ENCODE measurements around the gene PTPRG.

PTPRG gene

DNA sequence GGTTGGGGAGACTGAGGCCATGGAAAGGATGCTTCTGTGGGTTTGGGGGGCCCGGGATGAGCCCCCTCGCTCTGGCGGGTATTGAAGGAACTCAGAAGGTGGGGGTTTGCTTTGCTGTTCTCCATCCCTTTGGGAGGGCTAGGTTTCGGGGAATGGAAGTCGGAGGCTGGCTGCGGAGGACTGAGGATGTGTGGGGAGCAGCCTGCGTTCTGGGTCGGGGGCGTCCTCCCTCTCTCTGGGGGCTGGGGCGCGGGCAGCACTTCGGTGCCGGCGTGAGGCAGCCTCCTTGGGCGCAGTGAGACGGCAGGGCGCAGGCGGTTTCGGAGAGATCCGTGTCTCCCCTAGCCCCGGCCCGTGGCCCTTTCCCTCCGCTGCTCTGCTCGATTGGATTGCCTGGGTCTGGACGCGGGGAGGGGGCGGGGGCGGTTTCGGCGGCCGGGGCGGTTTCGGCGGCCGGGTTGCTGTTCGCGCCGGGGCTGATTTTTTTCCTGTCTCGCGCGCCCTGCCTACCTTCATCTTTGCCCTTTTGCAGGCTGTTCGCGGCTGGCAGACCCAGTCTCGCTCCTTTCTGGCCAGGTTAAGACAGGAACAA, 1.4 kb downstream of the PTPRG start:
- no peak for DNase-seq (ENCODE audit: low spot score)

DNA sequence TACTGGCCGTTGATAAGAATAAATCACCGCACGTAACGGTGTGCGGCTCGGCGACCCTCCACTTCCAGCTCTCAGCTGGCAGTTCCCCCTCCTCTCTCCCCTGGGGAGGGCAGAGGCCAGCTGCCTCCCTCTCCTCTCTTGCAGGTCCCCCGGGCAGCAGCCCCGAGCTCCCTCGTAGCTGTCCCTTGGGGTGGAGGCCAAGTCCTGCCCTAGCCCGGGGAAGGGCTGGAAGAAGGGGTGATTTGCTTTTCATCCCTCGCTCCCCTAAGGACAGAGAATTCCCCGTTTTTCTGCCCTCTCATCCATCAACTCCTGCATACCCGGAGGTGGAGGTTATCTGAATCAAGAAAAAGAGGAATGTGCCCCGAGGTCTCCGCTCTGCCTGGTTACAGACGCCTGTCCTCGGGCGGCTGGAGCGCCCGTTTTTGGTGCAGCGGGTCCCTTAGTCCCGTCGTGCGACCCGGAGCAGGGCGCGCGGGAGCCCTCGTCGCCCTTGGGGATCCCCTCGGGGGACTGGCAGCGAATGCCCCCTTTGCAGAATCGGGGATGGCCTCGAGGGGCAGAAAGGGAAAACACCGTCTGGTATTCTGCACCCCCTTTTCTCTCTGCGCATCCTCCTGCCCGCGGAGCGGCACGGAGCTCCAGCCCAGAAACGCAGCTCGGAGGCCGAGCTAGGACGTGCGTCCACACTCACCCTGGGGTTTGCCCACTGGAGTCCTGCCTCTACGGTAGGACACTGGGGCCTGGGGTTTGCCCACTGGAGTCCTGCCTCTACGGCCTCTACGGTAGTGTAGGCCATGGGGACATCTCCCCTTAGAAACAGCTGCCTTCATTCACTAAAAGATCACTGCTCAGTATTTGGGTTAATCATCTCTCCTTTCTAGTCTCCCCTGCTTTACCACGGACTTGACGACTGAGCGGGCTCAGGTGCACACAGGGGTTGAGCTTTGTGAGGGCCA, 2.2 kb downstream of the PTPRG start:
- DNase-seq (ENCODE audit: low spot score), result no peak

GRCh38 chr3:61564395-61565059, 3.2 kb downstream of the PTPRG start:
- DNase-seq (ENCODE audit: low spot score), result peak; percentile 24

GRCh38 chr3:61565569-61565968, 4.2 kb downstream of the PTPRG start:
- no peak for DNase-seq (ENCODE audit: low spot score)

- DNase-seq (ENCODE audit: low spot score), result no peak
Observed at GRCh38 chr3:61568127-61568526, 6.8 kb downstream of the PTPRG start.

DNA sequence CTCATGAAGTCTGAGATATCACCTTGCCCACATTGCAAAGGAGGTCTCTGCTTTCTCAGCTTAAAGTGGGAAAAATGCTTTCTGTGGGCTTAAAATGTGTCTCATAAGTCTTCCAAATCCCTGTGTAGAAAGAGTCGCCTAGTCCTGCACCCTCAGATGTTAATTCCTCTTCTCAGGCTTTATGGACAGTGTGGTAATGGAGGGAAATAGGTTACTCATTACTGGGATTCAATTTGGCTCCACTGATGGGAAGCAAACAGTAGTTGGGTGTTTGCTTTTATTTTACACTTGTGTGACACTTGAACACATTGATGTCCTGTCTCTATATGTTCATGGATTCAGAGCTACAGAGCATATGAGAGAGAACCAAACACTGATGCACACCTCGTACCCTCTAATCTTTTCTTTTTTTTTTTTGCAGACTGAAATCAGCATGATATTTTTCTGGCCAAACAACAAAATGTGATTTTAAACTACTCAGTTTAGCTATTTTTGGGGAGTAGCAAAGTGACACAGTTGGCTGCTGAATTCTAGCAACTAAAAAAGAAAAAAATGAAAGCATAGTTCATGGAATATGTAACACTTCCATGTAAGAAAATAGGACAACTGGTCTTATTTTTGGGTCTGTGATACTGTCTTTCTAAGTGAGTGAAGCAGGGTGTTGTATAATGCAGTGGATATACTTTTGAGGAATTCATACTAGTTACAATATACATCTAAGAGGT, 8.6 kb downstream of the PTPRG start:
- no peak for DNase-seq (ENCODE audit: low spot score)

- no peak for DNase-seq (ENCODE audit: low spot score)
Observed at GRCh38 chr3:61570813-61571212, 9.4 kb downstream of the PTPRG start.

DNA sequence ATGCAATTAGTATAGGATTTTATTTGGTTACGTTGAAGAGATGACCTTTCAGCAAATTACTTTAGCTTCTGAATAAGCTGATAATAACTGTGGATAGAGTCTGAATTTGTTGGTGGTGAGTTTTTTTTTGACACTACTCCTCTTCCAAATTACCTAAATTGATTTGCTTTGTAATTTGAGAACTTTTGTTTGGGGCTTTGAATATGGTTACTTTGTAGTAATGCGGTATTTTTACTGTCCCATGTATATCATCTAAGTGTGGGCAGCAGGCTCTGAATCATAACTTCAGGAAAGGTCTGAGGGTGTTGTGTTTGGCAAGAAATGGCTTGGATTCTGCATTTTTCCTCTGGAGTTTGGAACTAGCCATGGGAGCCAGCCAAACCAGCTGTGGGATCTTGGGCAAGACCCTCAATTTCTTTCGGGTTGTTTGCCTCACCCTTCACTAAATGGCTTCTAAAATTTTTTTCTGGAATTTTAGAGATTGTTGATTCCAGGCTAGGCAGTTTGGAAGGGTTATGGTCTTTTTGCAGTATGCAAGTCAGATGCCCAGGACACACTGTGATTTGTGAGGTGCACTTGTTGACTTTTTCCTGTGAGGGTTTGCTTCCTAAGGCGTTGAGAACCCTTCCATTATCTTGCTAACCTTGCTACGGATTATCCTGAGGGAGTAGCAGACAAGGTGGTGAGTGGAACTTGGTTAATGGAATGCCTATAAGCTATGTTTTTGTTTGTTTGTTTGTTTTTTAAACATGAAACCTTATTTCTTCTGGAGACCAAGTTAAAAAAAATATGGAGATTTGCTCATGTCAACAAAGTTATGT, 10.4 kb downstream of the PTPRG start:
- no peak for DNase-seq (ENCODE audit: low spot score)

DNA sequence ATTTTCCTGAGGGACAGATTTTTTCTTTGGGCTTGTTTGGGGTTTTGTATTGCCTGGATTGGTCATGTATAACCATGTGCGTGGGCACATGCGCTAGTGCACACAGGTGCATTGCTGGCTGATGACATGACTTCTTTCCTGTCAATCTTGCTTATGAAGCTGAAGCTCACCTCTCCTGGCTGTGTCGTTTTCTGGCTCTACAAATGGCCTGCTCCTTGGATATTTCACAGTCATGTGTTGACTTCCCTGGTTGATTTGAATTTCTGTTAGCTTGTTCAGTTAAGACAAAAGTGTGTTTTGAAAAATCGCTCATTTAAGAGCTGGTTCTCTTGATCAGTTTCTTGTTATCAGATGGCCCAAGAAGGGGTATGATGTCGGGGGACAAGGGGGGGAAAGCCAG, 11.5 kb downstream of the PTPRG start:
- no peak for DNase-seq (ENCODE audit: low spot score)

DNA sequence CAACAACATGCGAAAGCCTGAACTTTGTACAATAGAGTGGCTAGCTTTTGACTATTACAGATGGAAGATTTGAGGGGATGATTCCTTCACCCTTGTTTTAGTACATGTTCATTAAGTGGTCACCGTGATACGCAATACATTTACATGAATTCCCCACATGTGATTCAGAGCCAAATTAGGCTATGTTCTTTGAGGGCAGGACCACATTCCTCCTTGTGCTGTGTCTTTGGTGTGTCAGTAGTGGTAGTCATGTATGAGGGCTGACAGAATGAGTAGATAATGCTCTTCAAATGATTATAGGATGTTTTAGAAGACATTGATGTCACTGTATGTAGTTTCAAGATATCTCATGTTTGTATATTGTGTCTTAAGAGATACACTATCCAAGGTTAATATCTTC, 12.1 kb downstream of the PTPRG start:
- DNase-seq (ENCODE audit: low spot score), result no peak

DNA sequence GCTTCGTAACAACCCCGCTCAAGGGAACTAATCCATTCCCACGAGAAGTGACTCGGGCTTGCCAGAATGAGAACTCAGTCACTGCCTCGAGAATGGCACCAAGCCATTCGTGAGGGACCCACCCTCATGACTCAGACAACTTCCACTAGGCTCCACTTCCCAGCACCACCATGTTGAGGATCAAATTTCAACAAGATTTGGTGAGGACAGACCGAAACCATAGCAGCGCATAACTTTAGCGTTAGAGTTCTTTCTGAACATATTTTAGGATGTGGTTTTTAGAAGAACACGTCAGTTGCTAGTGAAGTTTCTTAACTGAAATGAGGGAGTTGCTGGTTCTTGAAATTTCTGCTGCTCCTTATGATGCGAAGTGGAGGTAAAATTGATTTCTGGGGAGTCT, 13.5 kb downstream of the PTPRG start:
- DNase-seq (ENCODE audit: low spot score), result no peak

GRCh38 chr3:61575893-61576292, 14.5 kb downstream of the PTPRG start:
- DNase-seq (ENCODE audit: low spot score), result no peak

DNA sequence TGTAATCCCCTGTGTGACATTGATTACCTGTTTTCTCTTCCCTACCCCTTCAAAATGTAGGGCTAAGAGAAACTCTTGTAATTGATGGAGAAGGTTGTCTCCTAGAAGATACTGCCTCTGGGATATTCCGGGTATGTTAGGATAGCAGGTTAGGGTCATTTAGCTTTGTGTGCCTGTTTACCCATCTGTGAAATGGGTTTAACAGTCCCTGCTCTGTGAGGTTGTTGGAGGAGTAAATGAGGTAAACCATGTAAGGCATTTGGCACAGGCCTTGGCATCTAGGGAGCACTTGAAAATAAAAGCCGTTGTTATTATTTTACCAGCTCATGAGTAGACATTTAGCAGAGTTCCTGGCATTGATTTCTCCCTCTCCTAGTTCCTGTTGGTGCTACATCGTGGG, 16.4 kb downstream of the PTPRG start:
- no peak for DNase-seq (ENCODE audit: low spot score)

- no peak for DNase-seq (ENCODE audit: low spot score)
Observed at GRCh38 chr3:61578667-61579367, 17.4 kb downstream of the PTPRG start.

DNA sequence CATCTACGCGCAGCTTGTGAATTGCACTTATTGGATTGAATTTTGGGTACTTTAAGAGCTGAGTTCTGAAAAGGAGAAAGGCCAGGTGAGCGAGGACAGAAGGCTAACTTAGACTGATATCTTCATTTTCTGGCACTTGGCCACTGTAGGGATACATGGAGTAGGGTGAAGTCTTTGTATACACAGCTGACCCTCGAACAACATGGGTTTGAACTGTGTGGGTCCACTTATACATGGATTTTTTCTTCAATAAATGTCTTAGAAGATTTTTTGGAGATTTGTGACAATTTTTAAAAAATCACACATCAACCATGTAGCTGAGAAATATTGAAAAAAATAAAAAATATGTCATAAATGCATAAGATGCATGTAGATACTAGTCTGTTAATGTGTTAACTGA, 18.3 kb downstream of the PTPRG start:
- DNase-seq (ENCODE audit: low spot score), result no peak

DNA sequence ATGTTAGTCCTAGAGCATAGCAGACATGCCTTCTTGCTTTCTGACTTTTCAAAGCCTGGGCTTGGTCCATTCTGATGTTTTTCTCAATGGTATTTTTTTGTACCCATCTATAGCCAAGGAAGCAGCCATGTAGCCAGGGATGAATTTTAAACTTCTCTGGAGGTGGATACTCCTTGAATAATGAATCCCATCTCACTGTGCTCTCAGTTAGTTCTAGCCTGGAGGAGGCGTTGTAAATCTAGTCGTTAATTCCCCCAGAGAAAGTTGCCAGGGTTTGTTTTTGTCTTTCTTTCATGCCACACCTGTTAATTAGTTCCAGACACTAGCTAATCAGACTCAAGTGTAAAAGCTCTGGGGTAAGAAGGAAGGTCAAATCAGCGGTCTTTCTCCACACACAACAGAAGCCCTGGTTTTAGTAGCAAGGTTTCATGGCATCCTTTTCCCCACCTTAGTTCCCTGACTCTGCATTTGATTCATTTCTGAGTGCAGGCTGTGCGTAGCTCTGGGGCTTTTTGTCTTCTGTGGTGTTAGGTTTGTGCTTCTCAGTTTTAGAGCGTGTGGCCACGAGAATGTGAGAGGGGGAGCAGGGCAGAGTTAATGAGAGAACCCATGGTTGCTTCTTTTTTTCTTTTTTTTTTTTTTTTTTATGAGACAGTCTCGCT, 19.7 kb downstream of the PTPRG start:
- no peak for DNase-seq (ENCODE audit: low spot score)

DNA sequence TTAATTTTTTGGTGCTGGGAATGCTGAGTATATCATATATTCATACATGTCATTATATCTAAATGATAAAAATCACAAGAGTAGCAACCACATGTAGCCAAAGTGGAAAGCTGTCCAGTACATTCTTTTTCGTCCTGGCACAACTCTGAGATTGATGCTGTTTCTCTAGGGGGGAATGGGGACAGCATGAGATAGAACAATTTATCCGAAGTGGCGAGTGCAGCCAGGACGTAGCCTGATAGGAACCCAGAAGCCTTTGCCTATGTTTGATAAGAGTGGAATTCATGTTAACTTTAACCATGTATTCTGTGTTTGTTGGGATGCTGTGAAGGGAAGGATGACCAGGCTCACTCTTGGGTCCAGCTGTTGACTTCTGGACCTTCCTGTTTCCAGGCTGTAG, 20.9 kb downstream of the PTPRG start:
- DNase-seq (ENCODE audit: low spot score), result no peak

DNA sequence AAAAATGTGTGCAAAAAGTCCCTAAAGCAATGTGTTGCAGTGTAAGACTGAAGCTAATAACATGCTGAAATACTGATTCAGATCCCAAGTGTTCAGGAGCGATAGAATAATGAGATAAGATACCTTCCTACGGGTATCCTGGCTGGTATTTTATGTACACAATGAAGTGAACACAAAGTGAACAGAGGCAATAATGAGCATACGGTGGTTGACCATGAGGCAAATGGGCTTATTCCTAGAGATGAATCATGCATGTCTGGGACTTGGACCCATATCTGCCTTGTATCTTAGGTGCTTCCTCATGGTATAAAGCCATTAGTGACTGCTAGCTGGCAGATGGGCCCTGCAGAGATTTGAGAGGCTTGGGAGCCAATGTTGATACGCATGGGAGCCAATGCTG, 21.5 kb downstream of the PTPRG start:
- no peak for DNase-seq (ENCODE audit: low spot score)

- DNase-seq (ENCODE audit: low spot score), result no peak
Observed at GRCh38 chr3:61583890-61584875, 22.8 kb downstream of the PTPRG start.

All from pons (tissue), 1 donor.